Upper lobe of left lung (tissue), 4 donors: ENCODE measurements around the gene AGAP1.

Source experiments
- EP300 ChIP-seq, 4 donors: sonication (generic); formaldehyde crosslinking; IDR thresholded peaks; one replicate each; pipeline ENCODE4 v1.5.1; 2017; ENCODE audit warnings: antibody characterized with exemption in 4 of 4, control low read depth in 2 of 4
- TF ChIP-seq, protein P1 (sequence below), 6 experiments: fragments of 450-650 bp in 4 of 6; fragments of 200-600 bp in 2 of 6; sonication (generic) in 2 of 6; IDR thresholded peaks; one replicate each; pipeline ENCODE4 v1.5.1; 2016 to 2019; ENCODE audit warnings: antibody characterized with exemption in 6 of 6

DNA sequence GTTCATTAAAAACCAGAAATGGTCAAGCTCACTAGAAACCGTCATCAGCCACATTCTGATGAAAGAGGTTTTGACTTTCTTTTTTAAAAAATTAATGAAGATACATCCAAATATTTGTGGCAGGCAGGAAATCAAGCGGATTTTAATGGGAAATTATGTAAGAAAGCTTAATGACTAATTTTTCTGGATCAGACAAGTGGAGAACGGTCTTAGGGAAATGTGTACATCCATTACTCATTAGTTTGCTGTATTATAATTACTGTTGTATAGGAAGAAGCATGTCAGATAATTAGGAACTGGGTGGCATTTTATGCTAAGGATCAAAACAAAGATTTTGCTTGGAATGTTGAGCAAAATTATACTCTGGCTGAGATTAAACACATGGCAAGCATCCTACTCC lies 39.4 kb downstream of the AGAP1 start:
- TF ChIP-seq, protein P1, sequence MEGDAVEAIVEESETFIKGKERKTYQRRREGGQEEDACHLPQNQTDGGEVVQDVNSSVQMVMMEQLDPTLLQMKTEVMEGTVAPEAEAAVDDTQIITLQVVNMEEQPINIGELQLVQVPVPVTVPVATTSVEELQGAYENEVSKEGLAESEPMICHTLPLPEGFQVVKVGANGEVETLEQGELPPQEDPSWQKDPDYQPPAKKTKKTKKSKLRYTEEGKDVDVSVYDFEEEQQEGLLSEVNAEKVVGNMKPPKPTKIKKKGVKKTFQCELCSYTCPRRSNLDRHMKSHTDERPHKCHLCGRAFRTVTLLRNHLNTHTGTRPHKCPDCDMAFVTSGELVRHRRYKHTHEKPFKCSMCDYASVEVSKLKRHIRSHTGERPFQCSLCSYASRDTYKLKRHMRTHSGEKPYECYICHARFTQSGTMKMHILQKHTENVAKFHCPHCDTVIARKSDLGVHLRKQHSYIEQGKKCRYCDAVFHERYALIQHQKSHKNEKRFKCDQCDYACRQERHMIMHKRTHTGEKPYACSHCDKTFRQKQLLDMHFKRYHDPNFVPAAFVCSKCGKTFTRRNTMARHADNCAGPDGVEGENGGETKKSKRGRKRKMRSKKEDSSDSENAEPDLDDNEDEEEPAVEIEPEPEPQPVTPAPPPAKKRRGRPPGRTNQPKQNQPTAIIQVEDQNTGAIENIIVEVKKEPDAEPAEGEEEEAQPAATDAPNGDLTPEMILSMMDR (IDR thresholded peaks at IDR 0.05) = no peak
- TF ChIP-seq EP300 (IDR thresholded peaks at IDR 0.05) = no peak
